ENCODE measurements around the gene TMEM123.

DNA sequence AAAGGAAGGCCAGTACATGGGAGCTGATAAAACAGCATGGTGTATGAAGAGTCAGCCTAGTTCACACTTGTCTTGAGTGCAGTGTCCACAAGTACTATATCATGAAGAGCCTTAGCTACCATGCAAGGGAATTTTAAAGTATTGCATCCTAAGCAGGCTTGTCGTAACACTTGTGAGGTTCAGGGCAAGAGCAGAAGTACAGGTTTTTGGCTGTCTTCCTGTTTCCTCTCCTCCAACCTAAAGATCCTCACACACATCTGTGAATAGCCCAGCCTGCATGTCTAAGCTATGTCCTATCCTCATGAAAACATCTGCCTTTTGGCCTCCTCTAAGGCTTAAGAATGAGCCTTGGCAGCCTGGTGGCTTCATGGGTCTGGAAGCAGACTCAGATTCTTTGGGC is 34.6 kb upstream of the TMEM123 start:
- no peak for TF ChIP-seq RAD21 (IDR thresholded peaks at IDR 0.05 in 1 of 2, conservative IDR thresholded peaks at IDR 0.05 in 1 of 2; ENCODE audit: low read depth in 2 of 2, low read length in 2 of 2)
- TF ChIP-seq, protein P1, sequence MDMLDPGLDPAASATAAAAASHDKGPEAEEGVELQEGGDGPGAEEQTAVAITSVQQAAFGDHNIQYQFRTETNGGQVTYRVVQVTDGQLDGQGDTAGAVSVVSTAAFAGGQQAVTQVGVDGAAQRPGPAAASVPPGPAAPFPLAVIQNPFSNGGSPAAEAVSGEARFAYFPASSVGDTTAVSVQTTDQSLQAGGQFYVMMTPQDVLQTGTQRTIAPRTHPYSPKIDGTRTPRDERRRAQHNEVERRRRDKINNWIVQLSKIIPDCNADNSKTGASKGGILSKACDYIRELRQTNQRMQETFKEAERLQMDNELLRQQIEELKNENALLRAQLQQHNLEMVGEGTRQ (IDR thresholded peaks at IDR 0.05; ENCODE audit: low read length): no peak
- TF ChIP-seq BRCA1 (IDR thresholded peaks at IDR 0.05; ENCODE audit: low read depth, low read length): no peak
- TF ChIP-seq, protein P2, sequence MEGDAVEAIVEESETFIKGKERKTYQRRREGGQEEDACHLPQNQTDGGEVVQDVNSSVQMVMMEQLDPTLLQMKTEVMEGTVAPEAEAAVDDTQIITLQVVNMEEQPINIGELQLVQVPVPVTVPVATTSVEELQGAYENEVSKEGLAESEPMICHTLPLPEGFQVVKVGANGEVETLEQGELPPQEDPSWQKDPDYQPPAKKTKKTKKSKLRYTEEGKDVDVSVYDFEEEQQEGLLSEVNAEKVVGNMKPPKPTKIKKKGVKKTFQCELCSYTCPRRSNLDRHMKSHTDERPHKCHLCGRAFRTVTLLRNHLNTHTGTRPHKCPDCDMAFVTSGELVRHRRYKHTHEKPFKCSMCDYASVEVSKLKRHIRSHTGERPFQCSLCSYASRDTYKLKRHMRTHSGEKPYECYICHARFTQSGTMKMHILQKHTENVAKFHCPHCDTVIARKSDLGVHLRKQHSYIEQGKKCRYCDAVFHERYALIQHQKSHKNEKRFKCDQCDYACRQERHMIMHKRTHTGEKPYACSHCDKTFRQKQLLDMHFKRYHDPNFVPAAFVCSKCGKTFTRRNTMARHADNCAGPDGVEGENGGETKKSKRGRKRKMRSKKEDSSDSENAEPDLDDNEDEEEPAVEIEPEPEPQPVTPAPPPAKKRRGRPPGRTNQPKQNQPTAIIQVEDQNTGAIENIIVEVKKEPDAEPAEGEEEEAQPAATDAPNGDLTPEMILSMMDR (IDR thresholded peaks at IDR 0.05; ENCODE audit: control extremely low read depth in 1 of 3, insufficient read depth in 1 of 3, low read depth in 1 of 3, low read length in 3 of 3): no peak
- TF ChIP-seq, protein P3, sequence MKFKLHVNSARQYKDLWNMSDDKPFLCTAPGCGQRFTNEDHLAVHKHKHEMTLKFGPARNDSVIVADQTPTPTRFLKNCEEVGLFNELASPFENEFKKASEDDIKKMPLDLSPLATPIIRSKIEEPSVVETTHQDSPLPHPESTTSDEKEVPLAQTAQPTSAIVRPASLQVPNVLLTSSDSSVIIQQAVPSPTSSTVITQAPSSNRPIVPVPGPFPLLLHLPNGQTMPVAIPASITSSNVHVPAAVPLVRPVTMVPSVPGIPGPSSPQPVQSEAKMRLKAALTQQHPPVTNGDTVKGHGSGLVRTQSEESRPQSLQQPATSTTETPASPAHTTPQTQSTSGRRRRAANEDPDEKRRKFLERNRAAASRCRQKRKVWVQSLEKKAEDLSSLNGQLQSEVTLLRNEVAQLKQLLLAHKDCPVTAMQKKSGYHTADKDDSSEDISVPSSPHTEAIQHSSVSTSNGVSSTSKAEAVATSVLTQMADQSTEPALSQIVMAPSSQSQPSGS (IDR thresholded peaks at IDR 0.05; ENCODE audit: low read length): no peak
- no peak for TF ChIP-seq ASH2L (IDR thresholded peaks at IDR 0.05; ENCODE audit: low read length)
- TF ChIP-seq EP300 (IDR thresholded peaks at IDR 0.05; ENCODE audit: borderline replicate concordance in 1 of 2, low read depth in 2 of 2, low read length in 2 of 2): no peak
